A549 (cell line): ENCODE measurements around the gene MAMSTR. TPM values are rescaled to one million over a fixed set of nuclear protein-coding genes. Genes with fewer than 3 reads are reported as not detected.

ENCODE experiments used
- ATAC-seq, 2 experiments: fragments of 200-7000 bp in 1 of 2; fragments of >200 bp in 1 of 2; cut with Nextera tagmentation in 1 of 2; cut with Tn5 transposase in 1 of 2; 3 replicates each; pipeline versions ENCODE4 v1.8.0 to v1.9.1; 2018 to 2020; ENCODE audit warnings: mild to moderate bottlenecking in 1 of 2, moderate library complexity in 1 of 2
- CTCF ChIA-PET: fragments of 300-600 bp; sonication (Branson Sonifier 250); formaldehyde crosslinking; extraction: SDS; loops from one replicate; lab custom pipeline; 2021; ENCODE audit warnings: antibody characterized with exemption, inconsistent platforms; lab: Yijun Ruan, JAX
- POLR2A ChIA-PET: fragments of 350-600 bp; formaldehyde crosslinking; extraction: SDS; loops from one replicate; lab custom pipeline; 2021; ENCODE audit warnings: antibody characterized with exemption, inconsistent platforms; lab: Yijun Ruan, JAX
- DNase-seq, 2 experiments: peaks; one replicate each; pipeline versions ENCODE4 v3.0.0 to v3.0.0-alpha.2; 2011 to 2016; ENCODE audit warnings: low read depth in 1 of 2, low spot score in 1 of 2
- FAIRE-seq: peaks from 2 replicates; lab custom pipeline; 2011; peaks lifted over from hg19 to GRCh38; lab: Jason Lieb, UNC
- H3K27ac ChIP-seq, 2 experiments: fragments of >200 bp; sonication (Bioruptor Twin); formaldehyde crosslinking; 3 replicates each; pipeline ENCODE4 v1.5.1; 2016 to 2017
- H3K4me1 ChIP-seq: fragments of >200 bp; sonication (Bioruptor Twin); formaldehyde crosslinking; 3 replicates; pipeline ENCODE4 v1.6.1; 2016
- H3K4me2 ChIP-seq: fragments of >200 bp; sonication (Bioruptor Twin); formaldehyde crosslinking; 3 replicates; pipeline ENCODE4 v1.6.1; 2016
- H3K4me3 ChIP-seq: fragments of >200 bp; sonication (Bioruptor Twin); formaldehyde crosslinking; 3 replicates; pipeline ENCODE4 v1.5.1; 2016
- H3K9me3 ChIP-seq: fragments of >200 bp; sonication (Bioruptor Twin); formaldehyde crosslinking; 3 replicates; pipeline ENCODE4 v1.6.1; 2016
- CBX8 ChIP-seq: fragments of 200-600 bp; sonication (generic); IDR thresholded peaks from 2 replicates; pipeline ENCODE4 v1.6.1; 2016
- EP300 ChIP-seq, 2 experiments: fragments of >200 bp; sonication (Bioruptor Twin); formaldehyde crosslinking; IDR thresholded peaks; 2 replicates in 1 of 2; 3 replicates in 1 of 2; pipeline ENCODE4 v1.6.1; 2016 to 2017
- FOSL2 ChIP-seq, 2 experiments: fragments of 450-650 bp in 1 of 2; fragments of >200 bp in 1 of 2; sonication (Bioruptor Twin) in 1 of 2; formaldehyde crosslinking; IDR thresholded peaks; 2 replicates each; pipeline versions ENCODE4 v1.5.0 to v1.6.1; 2016 to 2020; ENCODE audit warnings: mild to moderate bottlenecking in 1 of 2, moderate library complexity in 1 of 2
- FOXS1 ChIP-seq: fragments of 250-450 bp; sonication (Bioruptor Pico); IDR thresholded peaks from 2 replicates; pipeline ENCODE4 v1.5.0; 2020; ENCODE audit warnings: mild to moderate bottlenecking, moderate library complexity
- HOXA7 ChIP-seq: fragments of 250-450 bp; sonication (Bioruptor Pico); IDR thresholded peaks from 2 replicates; pipeline ENCODE4 v1.5.0; 2020; ENCODE audit warnings: mild to moderate bottlenecking, moderate library complexity
- JUN ChIP-seq, 2 experiments: fragments of >200 bp; sonication (Bioruptor Twin); formaldehyde crosslinking; IDR thresholded peaks; 2 replicates in 1 of 2; 3 replicates in 1 of 2; pipeline ENCODE4 v1.6.1; 2016 to 2017
- MAZ ChIP-seq: fragments of 150-350 bp; IDR thresholded peaks from 2 replicates; pipeline ENCODE4 v1.6.1; 2014; ENCODE audit warnings: antibody characterized with exemption, low read depth, low read length, borderline replicate concordance
- MYC ChIP-seq: IDR thresholded peaks from 2 replicates; pipeline ENCODE4 v1.6.1; 2012; ENCODE audit warnings: mild to moderate bottlenecking, inconsistent platforms, low read length, improper control_type of control experiment, borderline replicate concordance
- POLR2A ChIP-seq: IDR thresholded peaks from 2 replicates; pipeline ENCODE4 v1.6.1; 2012; ENCODE audit warnings: mild to moderate bottlenecking, low read length
- RAD21 ChIP-seq, 2 experiments: fragments of >200 bp in 1 of 2; sonication (Bioruptor Twin) in 1 of 2; formaldehyde crosslinking in 1 of 2; IDR thresholded peaks in 1 of 2; conservative IDR thresholded peaks in 1 of 2; 2 replicates in 1 of 2; 3 replicates in 1 of 2; pipeline ENCODE4 v1.6.1; 2012 to 2018; ENCODE audit warnings: inconsistent platforms in 1 of 2
- RFX5 ChIP-seq: fragments of 450-650 bp; IDR thresholded peaks from 2 replicates; pipeline ENCODE4 v1.7.1; 2014; ENCODE audit warnings: antibody characterized with exemption, mild to moderate bottlenecking, moderate library complexity
- SMC3 ChIP-seq: fragments of >200 bp; sonication (Bioruptor Twin); formaldehyde crosslinking; IDR thresholded peaks from 3 replicates; pipeline ENCODE4 v1.6.1; 2018; ENCODE audit warnings: inconsistent platforms
- ZFP36 ChIP-seq: fragments of 450-650 bp; IDR thresholded peaks from 2 replicates; pipeline ENCODE4 v1.6.1; 2014; ENCODE audit warnings: borderline replicate concordance; ENCODE audit not compliant: partially characterized antibody
- ZSCAN20 ChIP-seq: fragments of 250-450 bp; sonication (Bioruptor Pico); IDR thresholded peaks from 2 replicates; pipeline ENCODE4 v1.8.0; 2022; ENCODE audit warnings: mild to moderate bottlenecking, moderate library complexity
- WGBS: methylation state at CpG from one replicate; pipeline ENCODE4 v1.1.6; 2017; ENCODE audit errors: missing lambda C conversion rate; 5-methylcytosine and 5-hydroxymethylcytosine counted together
- polyA plus RNA-seq, 4 experiments: library from polyadenylated mRNA; depleted of rRNA in 3 of 4; stranded (reverse); fragments of >200 nt; fragmentation: RNase III in 1 of 4; extraction: RNeasy Plus Mini Kit Qiagen cat#74134 plus additional on column Dnase treatment in 1 of 4; gene quantifications; 2 replicates in 3 of 4; 3 replicates in 1 of 4; pipeline ENCODE4 v1.2.3, GENCODE V29; 2011 to 2017
- TF ChIP-seq, protein P1 (sequence below): fragments of 200-600 bp; sonication (generic); IDR thresholded peaks from 2 replicates; pipeline ENCODE4 v1.6.1; 2016; ENCODE audit warnings: antibody characterized with exemption, mild to moderate bottlenecking, moderate library complexity
- TF ChIP-seq, protein P2 (sequence below): fragments of 250-450 bp; sonication (Bioruptor Pico); IDR thresholded peaks from 2 replicates; pipeline ENCODE4 v1.5.0; 2021; ENCODE audit warnings: mild to moderate bottlenecking, moderate library complexity, borderline replicate concordance
- TF ChIP-seq, protein P3 (sequence below): fragments of 150-350 bp; IDR thresholded peaks from 2 replicates; pipeline ENCODE4 v1.6.1; 2014; ENCODE audit warnings: low read depth, mild to moderate bottlenecking, low read length
- TF ChIP-seq, protein P4 (sequence below): IDR thresholded peaks from 2 replicates; pipeline ENCODE4 v1.6.1; 2012
- TF ChIP-seq, protein P5 (sequence below): fragments of >200 bp; sonication (Bioruptor Twin); formaldehyde crosslinking; IDR thresholded peaks from 3 replicates; pipeline ENCODE4 v1.6.1; 2016

The MAMSTR gene
- polyA plus RNA-seq, 2 of the 4 experiments (the other 2 are of a cell fraction): 0.44 to 0.52 TPM

DNA sequence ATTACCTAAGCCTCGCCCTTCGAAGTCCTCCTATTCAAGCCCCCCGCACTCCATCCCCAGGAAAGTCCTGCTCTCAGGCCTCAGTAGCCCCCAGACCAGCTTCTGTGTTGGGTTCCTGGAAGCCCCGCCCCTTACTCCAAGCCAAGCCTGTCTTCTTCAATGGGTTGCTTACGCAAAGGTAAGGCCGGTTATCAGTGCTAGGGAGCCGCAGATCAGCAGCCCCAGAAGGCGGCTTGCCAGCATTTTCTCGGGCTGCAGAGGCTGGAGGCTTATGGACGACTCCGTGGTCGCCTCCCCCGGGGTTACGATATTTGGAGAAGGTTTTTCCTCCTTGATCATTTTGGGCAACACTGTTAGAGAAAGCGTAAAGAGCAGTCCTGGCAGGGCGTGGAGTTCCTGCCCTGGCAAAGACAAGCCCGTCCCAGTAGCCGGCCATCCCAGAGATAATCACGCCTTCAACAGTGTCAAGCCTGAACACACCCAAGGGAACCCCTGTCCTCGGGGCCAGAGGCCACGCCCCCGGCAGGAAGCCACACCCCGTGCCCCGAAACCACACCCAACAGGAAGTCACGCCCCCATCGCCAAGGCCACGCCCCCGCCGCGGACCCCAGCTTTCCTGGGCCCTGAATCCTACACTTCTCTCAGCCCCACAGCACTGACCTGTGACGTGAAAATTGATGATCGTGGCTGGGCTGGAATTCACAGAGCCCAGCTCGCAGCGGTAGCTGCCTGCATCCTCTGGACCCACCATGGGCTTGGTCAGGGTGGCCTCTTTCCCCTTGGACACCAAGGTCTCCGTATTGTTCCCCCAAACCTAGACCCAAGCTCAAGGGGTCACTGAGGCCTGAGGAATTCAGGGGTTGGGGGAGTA, 21.8 kb upstream of the MAMSTR start:
- CTCF ChIA-PET: interaction anchor here (0.6 to 1.6 kb wide), 2 partner anchors 48 to 475 kb away, joined by 3 read pairs; no protein-coding TSS in a partner anchor
- Histone ChIP-seq H3K4me3 (no peak overlapping the region), H3K4me2 (no peak overlapping the region), H3K27ac (no peak overlapping the region), H3K4me1 (peaks cover 14% of the 10 kb centered on the region), H3K9me3 (no peaks in the 10 kb centered on the region)
- DNase-seq (peak; percentile 63 to 66), ATAC-seq (peak in 1 of 2 experiments; percentile 15; a peak in 3 of 6 replicates), FAIRE-seq (no peak)
- POLR2A ChIA-PET: interaction anchor here (0.6 kb wide), 1 partner anchor 409 kb away, joined by 3 read pairs; no protein-coding TSS in a partner anchor
- WGBS: 74% methylated on average over 24 of the region's 35 CpGs
- TF ChIP-seq, protein P1, sequence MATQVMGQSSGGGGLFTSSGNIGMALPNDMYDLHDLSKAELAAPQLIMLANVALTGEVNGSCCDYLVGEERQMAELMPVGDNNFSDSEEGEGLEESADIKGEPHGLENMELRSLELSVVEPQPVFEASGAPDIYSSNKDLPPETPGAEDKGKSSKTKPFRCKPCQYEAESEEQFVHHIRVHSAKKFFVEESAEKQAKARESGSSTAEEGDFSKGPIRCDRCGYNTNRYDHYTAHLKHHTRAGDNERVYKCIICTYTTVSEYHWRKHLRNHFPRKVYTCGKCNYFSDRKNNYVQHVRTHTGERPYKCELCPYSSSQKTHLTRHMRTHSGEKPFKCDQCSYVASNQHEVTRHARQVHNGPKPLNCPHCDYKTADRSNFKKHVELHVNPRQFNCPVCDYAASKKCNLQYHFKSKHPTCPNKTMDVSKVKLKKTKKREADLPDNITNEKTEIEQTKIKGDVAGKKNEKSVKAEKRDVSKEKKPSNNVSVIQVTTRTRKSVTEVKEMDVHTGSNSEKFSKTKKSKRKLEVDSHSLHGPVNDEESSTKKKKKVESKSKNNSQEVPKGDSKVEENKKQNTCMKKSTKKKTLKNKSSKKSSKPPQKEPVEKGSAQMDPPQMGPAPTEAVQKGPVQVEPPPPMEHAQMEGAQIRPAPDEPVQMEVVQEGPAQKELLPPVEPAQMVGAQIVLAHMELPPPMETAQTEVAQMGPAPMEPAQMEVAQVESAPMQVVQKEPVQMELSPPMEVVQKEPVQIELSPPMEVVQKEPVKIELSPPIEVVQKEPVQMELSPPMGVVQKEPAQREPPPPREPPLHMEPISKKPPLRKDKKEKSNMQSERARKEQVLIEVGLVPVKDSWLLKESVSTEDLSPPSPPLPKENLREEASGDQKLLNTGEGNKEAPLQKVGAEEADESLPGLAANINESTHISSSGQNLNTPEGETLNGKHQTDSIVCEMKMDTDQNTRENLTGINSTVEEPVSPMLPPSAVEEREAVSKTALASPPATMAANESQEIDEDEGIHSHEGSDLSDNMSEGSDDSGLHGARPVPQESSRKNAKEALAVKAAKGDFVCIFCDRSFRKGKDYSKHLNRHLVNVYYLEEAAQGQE: no peak
- no peak for TF ChIP-seq FOXS1 (CRISPR knock-in tag)
- no peak for TF ChIP-seq RAD21 (conservative IDR thresholded peaks at IDR 0.05 in 1 of 2, IDR thresholded peaks at IDR 0.05 in 1 of 2)
- TF ChIP-seq JUN (IDR thresholded peaks at IDR 0.05): no peak
- TF ChIP-seq ZSCAN20 (CRISPR knock-in tag): no peak
- TF ChIP-seq CBX8: no peak
- TF ChIP-seq, protein P2, sequence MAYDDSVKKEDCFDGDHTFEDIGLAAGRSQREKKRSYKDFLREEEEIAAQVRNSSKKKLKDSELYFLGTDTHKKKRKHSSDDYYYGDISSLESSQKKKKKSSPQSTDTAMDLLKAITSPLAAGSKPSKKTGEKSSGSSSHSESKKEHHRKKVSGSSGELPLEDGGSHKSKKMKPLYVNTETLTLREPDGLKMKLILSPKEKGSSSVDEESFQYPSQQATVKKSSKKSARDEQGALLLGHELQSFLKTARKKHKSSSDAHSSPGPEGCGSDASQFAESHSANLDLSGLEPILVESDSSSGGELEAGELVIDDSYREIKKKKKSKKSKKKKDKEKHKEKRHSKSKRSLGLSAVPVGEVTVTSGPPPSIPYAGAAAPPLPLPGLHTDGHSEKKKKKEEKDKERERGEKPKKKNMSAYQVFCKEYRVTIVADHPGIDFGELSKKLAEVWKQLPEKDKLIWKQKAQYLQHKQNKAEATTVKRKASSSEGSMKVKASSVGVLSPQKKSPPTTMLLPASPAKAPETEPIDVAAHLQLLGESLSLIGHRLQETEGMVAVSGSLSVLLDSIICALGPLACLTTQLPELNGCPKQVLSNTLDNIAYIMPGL: no peak
- TF ChIP-seq RFX5: no peak
- no peak for TF ChIP-seq MAZ

DNA sequence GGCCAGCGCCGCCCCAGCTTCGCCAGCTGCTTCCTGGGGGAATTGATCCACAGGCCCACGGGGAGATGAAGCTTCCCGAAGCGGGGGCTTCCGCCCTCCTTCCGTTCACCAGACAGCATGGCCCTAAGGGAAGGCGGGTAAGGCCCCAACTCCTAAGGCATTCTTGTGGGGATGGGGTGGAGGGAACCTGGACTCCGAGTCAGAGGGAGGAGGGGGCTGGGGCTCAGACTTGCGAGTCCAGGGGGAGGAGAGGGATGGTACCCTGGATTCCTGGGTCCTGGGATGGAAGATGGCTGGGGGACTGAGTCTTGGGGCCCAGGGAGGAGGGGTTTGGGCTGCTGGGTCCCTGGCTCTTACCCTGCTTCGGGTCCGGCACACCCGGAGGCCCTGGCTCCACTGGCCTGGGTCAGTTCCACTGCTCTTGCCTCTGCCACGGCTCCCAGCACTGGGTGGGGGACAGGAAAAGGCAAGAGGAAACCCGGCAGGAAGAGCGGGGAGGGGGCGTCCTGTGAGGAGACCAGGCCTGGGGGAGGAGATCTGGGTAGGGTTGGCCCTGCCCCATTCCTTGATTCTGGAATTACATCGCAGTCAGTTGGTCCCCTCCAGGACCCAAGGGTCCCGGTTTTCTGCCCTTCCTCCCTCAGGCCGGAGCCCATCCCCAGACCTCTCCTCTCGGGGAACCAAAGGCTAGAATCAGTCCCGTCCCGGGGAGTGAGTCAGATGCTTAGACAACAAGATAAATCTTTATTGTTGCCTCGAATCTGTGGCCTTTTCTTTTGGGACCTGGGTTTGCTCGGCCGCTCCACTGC, 20.8 kb upstream of the MAMSTR start, which contains the start of gene RASIP1:
Gene RASIP1 (minus strand): TSS at position 447 of the 809 bp plus-strand sequence. CDS start 328 bp downstream, at position 119.
- FAIRE-seq (no peak), ATAC-seq (no peak), DNase-seq (no peak)
- peaks cover 14% of the 10 kb centered on the region for H3K4me1 ChIP-seq
- H3K4me2 ChIP-seq: peak within 1 kb of the TSS; percentile 100
- H3K27ac ChIP-seq: peak within 1 kb of the TSS; percentile 82 to 89
- no peaks in the 10 kb centered on the region for H3K9me3 ChIP-seq
- WGBS: 85% methylated on average over 27 of the region's 27 CpGs
- ChIA-PET CTCF (interaction anchor here (1.2 to 5.4 kb wide), 12 partner anchors 8 to 357 kb away, joined by 3 to 69 read pairs (median 9); no protein-coding TSS in a partner anchor), POLR2A (interaction anchor here (0.6 to 2.0 kb wide), 2 partner anchors 95 to 100 kb away, joined by 3 to 15 read pairs; partner anchors contain the start of gene CA11)
- H3K4me3 ChIP-seq: peak within 1 kb of the TSS; percentile 59
- TF ChIP-seq MYC (no peak), FOSL2 (IDR thresholded peaks at IDR 0.05) (no peak), FOSL2 (CRISPR knock-in tag; IDR thresholded peaks at IDR 0.05) (no peak), EP300 (IDR thresholded peaks at IDR 0.05) (no peak), POLR2A (no peak), HOXA7 (CRISPR knock-in tag) (no peak), CBX8 (no peak), ZFP36 (no peak), SMC3 (no peak)
- TF ChIP-seq, protein P3, sequence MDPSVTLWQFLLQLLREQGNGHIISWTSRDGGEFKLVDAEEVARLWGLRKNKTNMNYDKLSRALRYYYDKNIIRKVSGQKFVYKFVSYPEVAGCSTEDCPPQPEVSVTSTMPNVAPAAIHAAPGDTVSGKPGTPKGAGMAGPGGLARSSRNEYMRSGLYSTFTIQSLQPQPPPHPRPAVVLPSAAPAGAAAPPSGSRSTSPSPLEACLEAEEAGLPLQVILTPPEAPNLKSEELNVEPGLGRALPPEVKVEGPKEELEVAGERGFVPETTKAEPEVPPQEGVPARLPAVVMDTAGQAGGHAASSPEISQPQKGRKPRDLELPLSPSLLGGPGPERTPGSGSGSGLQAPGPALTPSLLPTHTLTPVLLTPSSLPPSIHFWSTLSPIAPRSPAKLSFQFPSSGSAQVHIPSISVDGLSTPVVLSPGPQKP: no peak
- TF ChIP-seq, protein P4, sequence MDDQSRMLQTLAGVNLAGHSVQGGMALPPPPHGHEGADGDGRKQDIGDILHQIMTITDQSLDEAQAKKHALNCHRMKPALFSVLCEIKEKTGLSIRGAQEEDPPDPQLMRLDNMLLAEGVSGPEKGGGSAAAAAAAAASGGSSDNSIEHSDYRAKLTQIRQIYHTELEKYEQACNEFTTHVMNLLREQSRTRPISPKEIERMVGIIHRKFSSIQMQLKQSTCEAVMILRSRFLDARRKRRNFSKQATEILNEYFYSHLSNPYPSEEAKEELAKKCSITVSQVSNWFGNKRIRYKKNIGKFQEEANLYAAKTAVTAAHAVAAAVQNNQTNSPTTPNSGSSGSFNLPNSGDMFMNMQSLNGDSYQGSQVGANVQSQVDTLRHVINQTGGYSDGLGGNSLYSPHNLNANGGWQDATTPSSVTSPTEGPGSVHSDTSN: no peak
- TF ChIP-seq, protein P5, sequence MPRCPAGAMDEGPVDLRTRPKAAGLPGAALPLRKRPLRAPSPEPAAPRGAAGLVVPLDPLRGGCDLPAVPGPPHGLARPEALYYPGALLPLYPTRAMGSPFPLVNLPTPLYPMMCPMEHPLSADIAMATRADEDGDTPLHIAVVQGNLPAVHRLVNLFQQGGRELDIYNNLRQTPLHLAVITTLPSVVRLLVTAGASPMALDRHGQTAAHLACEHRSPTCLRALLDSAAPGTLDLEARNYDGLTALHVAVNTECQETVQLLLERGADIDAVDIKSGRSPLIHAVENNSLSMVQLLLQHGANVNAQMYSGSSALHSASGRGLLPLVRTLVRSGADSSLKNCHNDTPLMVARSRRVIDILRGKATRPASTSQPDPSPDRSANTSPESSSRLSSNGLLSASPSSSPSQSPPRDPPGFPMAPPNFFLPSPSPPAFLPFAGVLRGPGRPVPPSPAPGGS: no peak
- TF ChIP-seq, protein P1: no peak
